HepG2 (cell line): ENCODE data around the gene MEF2B. TPM values are rescaled to one million over a fixed set of nuclear protein-coding genes. Genes with fewer than 3 reads are reported as not detected.
A peak's percentile ranks its signal among the peaks of the same experiment; 100 is the strongest.

Experiments
- CHD2 ChIP-seq: IDR thresholded peaks from 2 replicates; pipeline ENCODE4 v1.6.1; 2011; ENCODE audit warnings: low read depth, low read length, improper control_type of control experiment
- GABPA ChIP-seq, 2 experiments: IDR thresholded peaks; 2 replicates each; pipeline ENCODE4 v1.6.1; 2011 to 2016; ENCODE audit warnings: low read depth in 2 of 2, low read length in 1 of 2, missing biosample characterization in 1 of 2, missing genetic modification characterization in 1 of 2
- NFYB ChIP-seq: sonication (generic); formaldehyde crosslinking; IDR thresholded peaks from 2 replicates; pipeline ENCODE4 v1.4.0; 2020; ENCODE audit warnings: missing genetic modification reagents
- PHB2 ChIP-seq: fragments of 450-650 bp; IDR thresholded peaks from 2 replicates; pipeline ENCODE4 v1.6.1; 2018; ENCODE audit not compliant: partially characterized antibody
- SMC3 ChIP-seq: IDR thresholded peaks from 2 replicates; pipeline ENCODE4 v1.6.1; 2011; ENCODE audit warnings: low read length, improper control_type of control experiment
- SRSF9 ChIP-seq: fragments of 200-400 bp; formaldehyde crosslinking; IDR thresholded peaks from 2 replicates; pipeline ENCODE4 v1.6.1; 2018; ENCODE audit warnings: borderline replicate concordance, mild to moderate bottlenecking, low read depth, low read length; ENCODE audit not compliant: insufficient read depth, poor library complexity, severe bottlenecking
- TARDBP ChIP-seq: sonication (generic); formaldehyde crosslinking; IDR thresholded peaks from 2 replicates; pipeline ENCODE4 v1.8.0; 2022; ENCODE audit warnings: mild to moderate bottlenecking, missing genetic modification reagents
- ZFYVE20 ChIP-seq: sonication (generic); formaldehyde crosslinking; IDR thresholded peaks from 2 replicates; pipeline ENCODE4 v1.8.0; 2023; ENCODE audit warnings: low read depth, mild to moderate bottlenecking, moderate library complexity, missing genetic modification reagents, borderline replicate concordance
- ZNF878 ChIP-seq: sonication (generic); formaldehyde crosslinking; IDR thresholded peaks from 2 replicates; pipeline ENCODE4 v1.8.1; 2023; ENCODE audit warnings: mild to moderate bottlenecking, missing genetic modification reagents, moderate library complexity
- polyA plus RNA-seq, 8 experiments: library from polyadenylated mRNA; depleted of rRNA in 3 of 8; stranded (reverse) in 7 of 8; unstranded in 1 of 8; fragments of >200 nt; fragmentation: Illumina TruSeq in 4 of 8; extraction: Trizol in 4 of 8; gene quantifications; 2 replicates each; pipeline versions ENCODE4 v1.2.1 to v1.2.3, GENCODE V29; 2011 to 2016; ENCODE audit warnings: low read depth in 4 of 8, missing spikeins in 1 of 8, mixed read lengths in 1 of 8; ENCODE audit not compliant: insufficient read depth in 1 of 8
- total RNA-seq, 5 experiments: library from RNA; depleted of rRNA; stranded (reverse); fragments of >200 nt; fragmentation: Illumina TruSeq; extraction: Trizol; gene quantifications; 2 replicates each; pipeline ENCODE4 v1.2.3, GENCODE V29; 2016; ENCODE audit warnings: low read depth in 1 of 5
- TF ChIP-seq, protein P1 (sequence below): IDR thresholded peaks from 2 replicates; pipeline ENCODE4 v1.6.1; 2016; ENCODE audit warnings: low read depth, borderline replicate concordance
- TF ChIP-seq, protein P2 (sequence below): sonication (generic); formaldehyde crosslinking; IDR thresholded peaks from 2 replicates; pipeline ENCODE4 v1.5.0; 2020; ENCODE audit warnings: missing genetic modification reagents, mild to moderate bottlenecking, borderline replicate concordance
- TF ChIP-seq, protein P3 (sequence below): sonication (generic); formaldehyde crosslinking; IDR thresholded peaks from 2 replicates; pipeline ENCODE4 v1.4.0; 2020; ENCODE audit warnings: missing genetic modification reagents, borderline replicate concordance
- TF ChIP-seq, protein P4 (sequence below): sonication (generic); formaldehyde crosslinking; IDR thresholded peaks from 2 replicates; pipeline ENCODE4 v1.4.0; 2020; ENCODE audit warnings: mild to moderate bottlenecking, missing genetic modification reagents
- TF ChIP-seq, protein P5 (sequence below): sonication (generic); formaldehyde crosslinking; IDR thresholded peaks from 2 replicates; pipeline ENCODE4 v1.8.0; 2022; ENCODE audit warnings: mild to moderate bottlenecking, missing genetic modification reagents, moderate library complexity

MEF2B gene
- total and polyA plus RNA-seq, 2 of the 13 experiments (the other 11 are each of a cell fraction or from before 2014, with no cell fraction given): 1.2 to 1.7 TPM

DNA sequence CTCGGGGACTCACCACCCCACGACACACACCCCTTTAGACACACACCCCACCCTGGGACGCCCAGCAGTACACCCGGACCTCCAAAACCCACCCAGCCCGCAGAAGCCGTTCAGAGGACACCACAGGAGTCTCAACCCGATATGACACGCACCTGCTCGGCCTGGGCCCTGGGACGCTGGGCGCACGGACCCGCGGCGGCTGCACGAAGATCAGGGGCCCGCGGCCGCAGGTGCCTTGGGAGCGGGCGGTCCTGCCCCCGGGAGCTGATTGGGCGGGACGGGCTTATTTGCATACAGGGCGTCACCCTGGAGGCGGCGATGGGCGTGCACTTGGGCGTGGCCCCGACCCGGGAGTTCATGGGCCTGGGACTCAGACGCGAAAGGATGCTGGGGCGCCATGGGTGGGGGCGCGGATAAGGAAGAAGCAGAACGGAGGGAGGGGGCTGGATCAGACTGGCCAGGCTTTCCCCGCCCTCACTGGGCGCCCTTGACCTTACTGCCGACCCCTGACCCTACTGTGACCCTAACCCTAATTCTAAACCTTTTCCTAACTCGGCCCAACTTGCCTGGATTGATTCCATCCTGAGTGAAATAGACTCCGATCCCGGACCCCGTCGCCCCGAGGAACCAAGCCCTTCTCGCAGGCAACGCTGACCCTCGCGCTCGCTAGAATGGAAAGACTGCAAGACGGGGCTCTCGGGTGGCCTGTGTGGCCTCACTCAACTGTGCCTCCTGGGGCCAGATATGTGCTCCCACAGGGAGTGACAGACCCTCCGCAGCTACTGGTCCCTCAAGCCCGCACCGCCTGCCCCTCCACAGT is at the start of gene MEF2B (continued):
- TF ChIP-seq GABPA (IDR thresholded peaks at IDR 0.05; ENCODE audit: low read depth, low read length): no peak
- TF ChIP-seq GABPA (CRISPR knock-in tag; IDR thresholded peaks at IDR 0.05; ENCODE audit: low read depth): no peak
- TF ChIP-seq, protein P1, sequence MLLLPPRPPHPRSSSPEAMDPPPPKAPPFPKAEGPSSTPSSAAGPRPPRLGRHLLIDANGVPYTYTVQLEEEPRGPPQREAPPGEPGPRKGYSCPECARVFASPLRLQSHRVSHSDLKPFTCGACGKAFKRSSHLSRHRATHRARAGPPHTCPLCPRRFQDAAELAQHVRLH (CRISPR knock-in tag): no peak
- TF ChIP-seq, protein P2, sequence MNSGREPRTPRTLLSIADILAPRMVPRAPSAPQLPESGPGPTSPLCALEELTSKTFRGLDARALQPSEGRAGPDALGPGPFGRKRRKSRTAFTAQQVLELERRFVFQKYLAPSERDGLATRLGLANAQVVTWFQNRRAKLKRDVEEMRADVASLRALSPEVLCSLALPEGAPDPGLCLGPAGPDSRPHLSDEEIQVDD (CRISPR knock-in tag): no peak
- TF ChIP-seq, protein P3, sequence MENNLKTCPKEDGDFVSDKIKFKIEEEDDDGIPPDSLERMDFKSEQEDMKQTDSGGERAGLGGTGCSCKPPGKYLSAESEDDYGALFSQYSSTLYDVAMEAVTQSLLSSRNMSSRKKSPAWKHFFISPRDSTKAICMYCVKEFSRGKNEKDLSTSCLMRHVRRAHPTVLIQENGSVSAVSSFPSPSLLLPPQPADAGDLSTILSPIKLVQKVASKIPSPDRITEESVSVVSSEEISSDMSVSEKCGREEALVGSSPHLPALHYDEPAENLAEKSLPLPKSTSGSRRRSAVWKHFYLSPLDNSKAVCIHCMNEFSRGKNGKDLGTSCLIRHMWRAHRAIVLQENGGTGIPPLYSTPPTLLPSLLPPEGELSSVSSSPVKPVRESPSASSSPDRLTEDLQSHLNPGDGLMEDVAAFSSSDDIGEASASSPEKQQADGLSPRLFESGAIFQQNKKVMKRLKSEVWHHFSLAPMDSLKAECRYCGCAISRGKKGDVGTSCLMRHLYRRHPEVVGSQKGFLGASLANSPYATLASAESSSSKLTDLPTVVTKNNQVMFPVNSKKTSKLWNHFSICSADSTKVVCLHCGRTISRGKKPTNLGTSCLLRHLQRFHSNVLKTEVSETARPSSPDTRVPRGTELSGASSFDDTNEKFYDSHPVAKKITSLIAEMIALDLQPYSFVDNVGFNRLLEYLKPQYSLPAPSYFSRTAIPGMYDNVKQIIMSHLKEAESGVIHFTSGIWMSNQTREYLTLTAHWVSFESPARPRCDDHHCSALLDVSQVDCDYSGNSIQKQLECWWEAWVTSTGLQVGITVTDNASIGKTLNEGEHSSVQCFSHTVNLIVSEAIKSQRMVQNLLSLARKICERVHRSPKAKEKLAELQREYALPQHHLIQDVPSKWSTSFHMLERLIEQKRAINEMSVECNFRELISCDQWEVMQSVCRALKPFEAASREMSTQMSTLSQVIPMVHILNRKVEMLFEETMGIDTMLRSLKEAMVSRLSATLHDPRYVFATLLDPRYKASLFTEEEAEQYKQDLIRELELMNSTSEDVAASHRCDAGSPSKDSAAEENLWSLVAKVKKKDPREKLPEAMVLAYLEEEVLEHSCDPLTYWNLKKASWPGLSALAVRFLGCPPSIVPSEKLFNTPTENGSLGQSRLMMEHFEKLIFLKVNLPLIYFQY (CRISPR knock-in tag): no peak
- no peak for TF ChIP-seq CHD2
- TF ChIP-seq PHB2: no peak
- TF ChIP-seq NFYB (CRISPR knock-in tag): peak; percentile 83
- TF ChIP-seq, protein P4, sequence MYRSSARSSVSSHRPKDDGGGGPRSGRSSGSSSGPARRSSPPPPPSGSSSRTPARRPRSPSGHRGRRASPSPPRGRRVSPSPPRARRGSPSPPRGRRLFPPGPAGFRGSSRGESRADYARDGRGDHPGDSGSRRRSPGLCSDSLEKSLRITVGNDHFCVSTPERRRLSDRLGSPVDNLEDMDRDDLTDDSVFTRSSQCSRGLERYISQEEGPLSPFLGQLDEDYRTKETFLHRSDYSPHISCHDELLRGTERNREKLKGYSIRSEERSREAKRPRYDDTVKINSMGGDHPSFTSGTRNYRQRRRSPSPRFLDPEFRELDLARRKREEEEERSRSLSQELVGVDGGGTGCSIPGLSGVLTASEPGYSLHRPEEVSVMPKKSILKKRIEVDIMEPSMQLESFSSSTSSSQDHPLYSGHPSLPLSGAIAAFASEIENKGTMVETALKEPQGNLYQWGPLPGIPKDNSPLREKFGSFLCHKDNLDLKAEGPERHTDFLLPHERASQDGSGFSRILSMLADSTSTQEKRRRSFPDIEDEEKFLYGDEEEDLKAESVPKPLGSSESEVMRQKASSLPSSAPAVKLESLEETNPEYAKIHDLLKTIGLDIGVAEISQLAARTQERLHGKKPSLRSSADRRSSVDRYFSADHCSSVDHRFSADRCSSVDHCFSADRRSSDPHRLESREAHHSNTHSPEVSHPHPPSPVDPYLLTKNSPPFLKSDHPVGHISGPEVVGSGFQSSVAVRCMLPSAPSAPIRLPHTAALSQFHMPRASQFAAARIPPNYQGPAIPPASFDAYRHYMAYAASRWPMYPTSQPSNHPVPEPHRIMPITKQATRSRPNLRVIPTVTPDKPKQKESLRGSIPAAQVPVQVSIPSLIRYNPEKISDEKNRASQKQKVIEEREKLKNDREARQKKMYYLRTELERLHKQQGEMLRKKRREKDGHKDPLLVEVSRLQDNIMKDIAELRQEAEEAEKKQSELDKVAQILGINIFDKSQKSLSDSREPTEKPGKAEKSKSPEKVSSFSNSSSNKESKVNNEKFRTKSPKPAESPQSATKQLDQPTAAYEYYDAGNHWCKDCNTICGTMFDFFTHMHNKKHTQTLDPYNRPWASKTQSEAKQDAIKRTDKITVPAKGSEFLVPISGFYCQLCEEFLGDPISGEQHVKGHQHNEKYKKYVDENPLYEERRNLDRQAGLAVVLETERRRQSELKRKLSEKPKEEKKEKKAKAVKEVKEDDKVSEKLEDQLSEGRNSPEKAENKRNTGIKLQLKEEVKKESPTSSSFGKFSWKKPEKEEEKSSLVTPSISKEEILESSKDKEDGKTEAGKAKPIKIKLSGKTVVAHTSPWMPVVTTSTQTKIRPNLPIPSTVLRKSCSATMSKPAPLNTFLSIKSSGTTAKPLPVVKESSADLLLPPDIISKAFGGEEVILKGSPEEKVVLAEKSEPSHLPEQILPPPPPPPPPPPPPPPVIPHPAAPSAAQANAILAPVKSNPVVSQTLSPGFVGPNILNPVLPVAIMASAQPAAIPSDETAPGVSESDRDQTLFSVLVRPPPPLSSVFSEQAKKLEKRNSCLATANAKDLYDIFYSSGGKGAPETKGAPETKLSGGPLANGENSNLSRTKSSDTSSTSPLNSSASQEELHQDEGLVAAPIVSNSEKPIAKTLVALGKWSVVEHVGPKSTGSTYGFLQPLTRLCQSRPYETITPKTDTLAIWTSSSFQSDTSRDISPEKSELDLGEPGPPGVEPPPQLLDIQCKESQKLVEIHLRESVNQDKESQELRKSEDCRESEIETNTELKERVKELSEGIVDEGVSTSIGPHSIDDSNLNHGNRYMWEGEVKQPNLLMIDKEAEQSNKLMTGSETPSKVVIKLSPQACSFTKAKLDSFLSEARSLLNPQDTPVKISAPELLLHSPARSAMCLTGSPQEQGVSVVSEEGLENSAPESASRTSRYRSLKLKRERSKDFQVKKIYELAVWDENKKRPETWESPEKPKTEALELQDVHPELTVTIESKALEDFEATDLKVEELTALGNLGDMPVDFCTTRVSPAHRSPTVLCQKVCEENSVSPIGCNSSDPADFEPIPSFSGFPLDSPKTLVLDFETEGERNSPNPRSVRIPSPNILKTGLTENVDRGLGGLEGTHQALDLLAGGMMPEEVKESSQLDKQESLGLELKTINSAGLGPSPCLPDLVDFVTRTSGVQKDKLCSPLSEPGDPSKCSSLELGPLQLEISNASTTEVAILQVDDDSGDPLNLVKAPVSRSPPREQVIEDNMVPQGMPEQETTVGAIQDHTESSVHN: no peak
- no peak for TF ChIP-seq SMC3
- TF ChIP-seq ZFYVE20: no peak
- TF ChIP-seq ZNF878 (CRISPR knock-in tag): no peak
- TF ChIP-seq TARDBP (CRISPR knock-in tag): no peak
- TF ChIP-seq, protein P5, sequence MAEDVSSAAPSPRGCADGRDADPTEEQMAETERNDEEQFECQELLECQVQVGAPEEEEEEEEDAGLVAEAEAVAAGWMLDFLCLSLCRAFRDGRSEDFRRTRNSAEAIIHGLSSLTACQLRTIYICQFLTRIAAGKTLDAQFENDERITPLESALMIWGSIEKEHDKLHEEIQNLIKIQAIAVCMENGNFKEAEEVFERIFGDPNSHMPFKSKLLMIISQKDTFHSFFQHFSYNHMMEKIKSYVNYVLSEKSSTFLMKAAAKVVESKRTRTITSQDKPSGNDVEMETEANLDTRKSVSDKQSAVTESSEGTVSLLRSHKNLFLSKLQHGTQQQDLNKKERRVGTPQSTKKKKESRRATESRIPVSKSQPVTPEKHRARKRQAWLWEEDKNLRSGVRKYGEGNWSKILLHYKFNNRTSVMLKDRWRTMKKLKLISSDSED (CRISPR knock-in tag): no peak
- TF ChIP-seq SRSF9: no peak
